GM23338 (cell line): ENCODE measurements around the gene TTLL6. TPM values are rescaled to one million over a fixed set of nuclear protein-coding genes. Genes with fewer than 3 reads are reported as not detected.

ENCODE experiments used
- ATAC-seq: fragments of 200-7000 bp; cut with Tn5 transposase; 3 replicates; pipeline ENCODE4 v1.9.1; 2020
- DNase-seq: peaks from one replicate; pipeline ENCODE4 v3.0.0-alpha.2; 2015; ENCODE audit warnings: low spot score
- H2AFZ ChIP-seq: fragments of 200-600 bp; sonication (generic); 2 replicates; pipeline ENCODE4 v1.8.0; 2016; ENCODE audit warnings: antibody characterized with exemption, mild to moderate bottlenecking, moderate library complexity
- H3F3A ChIP-seq: fragments of 200-600 bp; sonication (generic); replicated peaks from 2 replicates; pipeline ENCODE4 v1.8.0; 2017; ENCODE audit warnings: antibody characterized with exemption, mixed run types, low read depth
- H3K27ac ChIP-seq: fragments of 200-600 bp; sonication (generic); 2 replicates; pipeline ENCODE4 v1.6.1; 2016; ENCODE audit warnings: low read depth
- H3K27me3 ChIP-seq: fragments of 200-600 bp; sonication (generic); 2 replicates; pipeline ENCODE4 v1.8.0; 2016; ENCODE audit warnings: mild to moderate bottlenecking, mixed run types, moderate library complexity; ENCODE audit not compliant: insufficient read depth
- H3K36me3 ChIP-seq: fragments of 200-600 bp; sonication (generic); 2 replicates; pipeline ENCODE4 v1.8.0; 2016; ENCODE audit warnings: mild to moderate bottlenecking; ENCODE audit not compliant: insufficient read depth
- H3K4me1 ChIP-seq: fragments of 200-600 bp; sonication (generic); 2 replicates; pipeline ENCODE4 v1.8.0; 2016; ENCODE audit warnings: mild to moderate bottlenecking, moderate library complexity; ENCODE audit not compliant: insufficient read depth
- H3K4me2 ChIP-seq: fragments of 200-600 bp; sonication (generic); 2 replicates; pipeline ENCODE4 v1.7.1; 2017; ENCODE audit warnings: mixed run types
- H3K4me3 ChIP-seq: fragments of 200-600 bp; sonication (generic); 2 replicates; pipeline ENCODE4 v1.6.1; 2016; ENCODE audit warnings: mixed run types
- H3K79me2 ChIP-seq: fragments of 200-600 bp; sonication (generic); replicated peaks from 2 replicates; pipeline ENCODE4 v1.8.0; 2017; ENCODE audit warnings: mild to moderate bottlenecking; ENCODE audit not compliant: insufficient read depth
- H3K9me2 ChIP-seq: fragments of 200-600 bp; sonication (generic); 2 replicates; pipeline ENCODE4 v1.8.0; 2017; ENCODE audit not compliant: insufficient read depth
- H4K20me1 ChIP-seq: fragments of 200-600 bp; sonication (generic); replicated peaks from 2 replicates; pipeline ENCODE4 v1.8.0; 2017; ENCODE audit warnings: mild to moderate bottlenecking; ENCODE audit not compliant: insufficient read depth
- H3K27ac Mint-ChIP-seq: 2 replicates; pipeline ENCODE4 v1.8.0; 2020; ENCODE audit warnings: inconsistent platforms, mild to moderate bottlenecking, moderate library complexity, mixed read lengths
- H3K27me3 Mint-ChIP-seq: 3 replicates; pipeline ENCODE4 v1.8.0; 2022; ENCODE audit warnings: low read depth, mild to moderate bottlenecking, moderate library complexity, mixed read lengths, inconsistent platforms; ENCODE audit not compliant: insufficient read depth, poor library complexity
- H3K36me3 Mint-ChIP-seq: 3 replicates; pipeline ENCODE4 v1.8.0; 2021; ENCODE audit warnings: low read depth, mild to moderate bottlenecking, inconsistent platforms, moderate library complexity, mixed read lengths
- H3K4me1 Mint-ChIP-seq: 3 replicates; pipeline ENCODE4 v1.8.0; 2020; ENCODE audit warnings: mild to moderate bottlenecking, inconsistent platforms, mixed read lengths
- H3K4me3 Mint-ChIP-seq: 3 replicates; pipeline ENCODE4 v1.8.0; 2021; ENCODE audit warnings: moderate library complexity, mild to moderate bottlenecking, inconsistent platforms, mixed read lengths
- H3K9me3 Mint-ChIP-seq: 3 replicates; pipeline ENCODE4 v1.8.0; 2020; ENCODE audit warnings: moderate library complexity, mild to moderate bottlenecking, inconsistent platforms, mixed read lengths
- CREB1 ChIP-seq: fragments of 250-450 bp; sonication (Bioruptor Pico); IDR thresholded peaks from 2 replicates; pipeline ENCODE4 v1.5.0; 2020; ENCODE audit warnings: low read depth, mild to moderate bottlenecking, moderate library complexity
- EZH2 ChIP-seq: fragments of 200-600 bp; sonication (generic); IDR thresholded peaks from one replicate; pipeline ENCODE4 v1.8.0; 2017; ENCODE audit warnings: antibody characterized with exemption, mild to moderate bottlenecking, low read depth; ENCODE audit not compliant: unreplicated experiment
- EZH2phosphoT487 ChIP-seq: fragments of 200-600 bp; sonication (generic); IDR thresholded peaks from one replicate; pipeline ENCODE4 v1.8.1; 2018; ENCODE audit warnings: antibody characterized with exemption; ENCODE audit not compliant: unreplicated experiment
- JUNB ChIP-seq: IDR thresholded peaks from one replicate; pipeline ENCODE4 v1.6.1; 2016; ENCODE audit warnings: antibody characterized with exemption; ENCODE audit not compliant: unreplicated experiment
- NANOG ChIP-seq: IDR thresholded peaks from 2 replicates; pipeline ENCODE4 v1.6.1; 2016; ENCODE audit warnings: antibody characterized with exemption, borderline replicate concordance
- POLR2AphosphoS5 ChIP-seq: IDR thresholded peaks from 2 replicates; pipeline ENCODE4 v1.6.1; 2016; ENCODE audit warnings: antibody characterized with exemption, low read depth
- STAT1 ChIP-seq: IDR thresholded peaks from one replicate; pipeline ENCODE4 v1.6.1; 2016; ENCODE audit warnings: antibody characterized with exemption; ENCODE audit not compliant: unreplicated experiment
- ZNF114 ChIP-seq: fragments of 250-450 bp; sonication (Bioruptor Pico); IDR thresholded peaks from 2 replicates; pipeline ENCODE4 v1.5.0; 2020; ENCODE audit warnings: mild to moderate bottlenecking, moderate library complexity
- ZNF331 ChIP-seq: fragments of 250-450 bp; sonication (Bioruptor Pico); IDR thresholded peaks from 2 replicates; pipeline ENCODE4 v1.5.0; 2020; ENCODE audit warnings: low read depth, mild to moderate bottlenecking, moderate library complexity
- polyA plus RNA-seq: library from polyadenylated mRNA; unstranded; fragments of >200 nt; fragmentation: Nextera tagmentation; extraction: Ambion mirVana; gene quantifications from 2 replicates; pipeline ENCODE4 v1.2.1, GENCODE V29; 2016
- total RNA-seq: library from RNA; depleted of rRNA; stranded (reverse); fragments of >200 nt; shearing (Covaris generic); gene quantifications from 2 replicates; pipeline ENCODE4 v1.2.3, GENCODE V29; 2014
- TF ChIP-seq, protein P1 (sequence below): fragments of 250-450 bp; sonication (Bioruptor Pico); IDR thresholded peaks from 2 replicates; pipeline ENCODE4 v1.5.0; 2020; ENCODE audit warnings: mild to moderate bottlenecking, moderate library complexity
- TF ChIP-seq, protein P2 (sequence below): IDR thresholded peaks from 2 replicates; pipeline ENCODE4 v1.6.1; 2016; ENCODE audit warnings: antibody characterized with exemption
- TF ChIP-seq, protein P3 (sequence below): IDR thresholded peaks from one replicate; pipeline ENCODE4 v1.6.1; 2018; ENCODE audit warnings: antibody characterized with exemption; ENCODE audit not compliant: unreplicated experiment

TTLL6 gene
- total and polyA plus RNA-seq, 2 experiments from 2014 or later: 1.9 to 4.7 TPM

DNA sequence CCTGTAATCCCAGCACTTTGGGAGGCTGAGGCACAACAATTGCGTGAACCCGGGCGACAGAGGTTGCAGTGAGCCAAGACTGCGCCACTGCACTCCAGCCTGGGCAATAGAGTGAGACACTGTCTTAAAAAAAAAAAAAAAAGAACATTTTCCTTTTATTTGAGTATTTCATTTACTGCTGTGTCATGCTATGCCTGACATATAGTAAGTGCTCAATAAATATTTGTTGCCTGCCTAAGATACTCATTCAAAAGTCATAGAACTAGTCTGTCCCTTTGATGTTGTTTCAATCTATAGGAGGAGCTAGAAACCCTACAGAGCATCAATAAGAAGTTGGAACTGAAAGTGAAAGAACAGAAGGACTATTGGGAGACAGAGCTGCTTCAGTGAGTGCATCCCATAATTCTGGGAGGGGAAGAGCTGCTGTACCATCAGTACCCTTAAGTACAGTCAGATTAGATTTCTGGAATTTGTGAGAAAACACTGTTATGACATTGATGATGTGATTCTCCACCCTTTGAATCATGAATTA lies 33.8 kb upstream of the TTLL6 start (continued):
- TF ChIP-seq CREB1: no peak

DNA sequence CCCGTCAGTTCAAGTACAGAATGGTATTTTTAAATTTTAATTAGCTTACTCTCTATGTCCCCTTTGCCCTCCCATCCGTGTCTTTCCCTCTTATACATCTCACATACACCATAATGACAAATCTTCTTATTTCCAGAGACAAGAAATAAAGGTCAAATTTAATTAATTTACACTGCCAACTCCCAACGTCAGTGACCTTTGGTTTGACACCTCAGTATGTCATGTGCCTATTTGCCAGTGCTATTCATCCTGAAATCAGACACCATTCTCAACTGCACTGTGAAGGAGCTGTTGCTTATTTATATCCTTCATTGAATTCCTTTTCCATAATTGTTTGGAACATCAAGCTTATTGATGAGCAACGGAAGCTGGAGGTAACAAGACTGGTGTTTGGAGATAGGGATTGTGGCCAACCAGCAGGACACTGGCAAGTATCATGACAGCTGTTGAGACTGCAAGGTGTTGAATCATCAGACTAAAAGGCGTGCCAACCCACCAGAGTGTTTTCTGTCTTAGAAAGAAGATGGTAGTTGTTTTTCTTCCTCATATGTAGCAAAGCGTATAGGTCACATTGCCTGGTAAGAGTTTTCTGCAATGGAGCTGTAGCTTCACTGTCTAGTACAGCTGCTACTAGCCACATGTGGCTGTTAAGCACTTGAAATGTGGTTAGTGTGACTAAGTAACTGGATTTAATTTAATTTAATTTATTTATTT lies 26.3 kb upstream of the TTLL6 start:
- Histone ChIP-seq H3K4me2 (no peak overlapping the region), H3K4me3 (no peak overlapping the region), H3K9me2 (no peaks in the 10 kb centered on the region), H3K27me3 (no peaks in the 10 kb centered on the region), H3K4me1 (no peaks in the 10 kb centered on the region; the same call in 1 of the 2 replicates), H2AFZ (no peak overlapping the region), H3K36me3 (no peaks in the 10 kb centered on the region), H4K20me1 (no peaks in the 10 kb centered on the region; the same call in 1 of the 2 replicates), H3K27ac (no peak overlapping the region), H3K79me2 (no peaks in the 10 kb centered on the region), H3F3A (no peaks in the 10 kb centered on the region)
- Mint-ChIP-seq H3K4me3 (no peak overlapping the region), H3K36me3 (peaks cover 7% of the 10 kb centered on the region; the same call in 2 of the 3 replicates), H3K27ac (no peak overlapping the region), H3K27me3 (no peaks in the 10 kb centered on the region), H3K4me1 (no peaks in the 10 kb centered on the region), H3K9me3 (no peaks in the 10 kb centered on the region)
- ATAC-seq (no peak), DNase-seq (no peak)
- TF ChIP-seq CREB1 (no peak), JUNB (no peak), ZNF114 (CRISPR knock-in tag) (no peak), ZNF331 (CRISPR knock-in tag) (no peak), EZH2 (no peak), EZH2phosphoT487 (no peak), NANOG (no peak), STAT1 (no peak), POLR2AphosphoS5 (no peak)
- TF ChIP-seq, protein P1, sequence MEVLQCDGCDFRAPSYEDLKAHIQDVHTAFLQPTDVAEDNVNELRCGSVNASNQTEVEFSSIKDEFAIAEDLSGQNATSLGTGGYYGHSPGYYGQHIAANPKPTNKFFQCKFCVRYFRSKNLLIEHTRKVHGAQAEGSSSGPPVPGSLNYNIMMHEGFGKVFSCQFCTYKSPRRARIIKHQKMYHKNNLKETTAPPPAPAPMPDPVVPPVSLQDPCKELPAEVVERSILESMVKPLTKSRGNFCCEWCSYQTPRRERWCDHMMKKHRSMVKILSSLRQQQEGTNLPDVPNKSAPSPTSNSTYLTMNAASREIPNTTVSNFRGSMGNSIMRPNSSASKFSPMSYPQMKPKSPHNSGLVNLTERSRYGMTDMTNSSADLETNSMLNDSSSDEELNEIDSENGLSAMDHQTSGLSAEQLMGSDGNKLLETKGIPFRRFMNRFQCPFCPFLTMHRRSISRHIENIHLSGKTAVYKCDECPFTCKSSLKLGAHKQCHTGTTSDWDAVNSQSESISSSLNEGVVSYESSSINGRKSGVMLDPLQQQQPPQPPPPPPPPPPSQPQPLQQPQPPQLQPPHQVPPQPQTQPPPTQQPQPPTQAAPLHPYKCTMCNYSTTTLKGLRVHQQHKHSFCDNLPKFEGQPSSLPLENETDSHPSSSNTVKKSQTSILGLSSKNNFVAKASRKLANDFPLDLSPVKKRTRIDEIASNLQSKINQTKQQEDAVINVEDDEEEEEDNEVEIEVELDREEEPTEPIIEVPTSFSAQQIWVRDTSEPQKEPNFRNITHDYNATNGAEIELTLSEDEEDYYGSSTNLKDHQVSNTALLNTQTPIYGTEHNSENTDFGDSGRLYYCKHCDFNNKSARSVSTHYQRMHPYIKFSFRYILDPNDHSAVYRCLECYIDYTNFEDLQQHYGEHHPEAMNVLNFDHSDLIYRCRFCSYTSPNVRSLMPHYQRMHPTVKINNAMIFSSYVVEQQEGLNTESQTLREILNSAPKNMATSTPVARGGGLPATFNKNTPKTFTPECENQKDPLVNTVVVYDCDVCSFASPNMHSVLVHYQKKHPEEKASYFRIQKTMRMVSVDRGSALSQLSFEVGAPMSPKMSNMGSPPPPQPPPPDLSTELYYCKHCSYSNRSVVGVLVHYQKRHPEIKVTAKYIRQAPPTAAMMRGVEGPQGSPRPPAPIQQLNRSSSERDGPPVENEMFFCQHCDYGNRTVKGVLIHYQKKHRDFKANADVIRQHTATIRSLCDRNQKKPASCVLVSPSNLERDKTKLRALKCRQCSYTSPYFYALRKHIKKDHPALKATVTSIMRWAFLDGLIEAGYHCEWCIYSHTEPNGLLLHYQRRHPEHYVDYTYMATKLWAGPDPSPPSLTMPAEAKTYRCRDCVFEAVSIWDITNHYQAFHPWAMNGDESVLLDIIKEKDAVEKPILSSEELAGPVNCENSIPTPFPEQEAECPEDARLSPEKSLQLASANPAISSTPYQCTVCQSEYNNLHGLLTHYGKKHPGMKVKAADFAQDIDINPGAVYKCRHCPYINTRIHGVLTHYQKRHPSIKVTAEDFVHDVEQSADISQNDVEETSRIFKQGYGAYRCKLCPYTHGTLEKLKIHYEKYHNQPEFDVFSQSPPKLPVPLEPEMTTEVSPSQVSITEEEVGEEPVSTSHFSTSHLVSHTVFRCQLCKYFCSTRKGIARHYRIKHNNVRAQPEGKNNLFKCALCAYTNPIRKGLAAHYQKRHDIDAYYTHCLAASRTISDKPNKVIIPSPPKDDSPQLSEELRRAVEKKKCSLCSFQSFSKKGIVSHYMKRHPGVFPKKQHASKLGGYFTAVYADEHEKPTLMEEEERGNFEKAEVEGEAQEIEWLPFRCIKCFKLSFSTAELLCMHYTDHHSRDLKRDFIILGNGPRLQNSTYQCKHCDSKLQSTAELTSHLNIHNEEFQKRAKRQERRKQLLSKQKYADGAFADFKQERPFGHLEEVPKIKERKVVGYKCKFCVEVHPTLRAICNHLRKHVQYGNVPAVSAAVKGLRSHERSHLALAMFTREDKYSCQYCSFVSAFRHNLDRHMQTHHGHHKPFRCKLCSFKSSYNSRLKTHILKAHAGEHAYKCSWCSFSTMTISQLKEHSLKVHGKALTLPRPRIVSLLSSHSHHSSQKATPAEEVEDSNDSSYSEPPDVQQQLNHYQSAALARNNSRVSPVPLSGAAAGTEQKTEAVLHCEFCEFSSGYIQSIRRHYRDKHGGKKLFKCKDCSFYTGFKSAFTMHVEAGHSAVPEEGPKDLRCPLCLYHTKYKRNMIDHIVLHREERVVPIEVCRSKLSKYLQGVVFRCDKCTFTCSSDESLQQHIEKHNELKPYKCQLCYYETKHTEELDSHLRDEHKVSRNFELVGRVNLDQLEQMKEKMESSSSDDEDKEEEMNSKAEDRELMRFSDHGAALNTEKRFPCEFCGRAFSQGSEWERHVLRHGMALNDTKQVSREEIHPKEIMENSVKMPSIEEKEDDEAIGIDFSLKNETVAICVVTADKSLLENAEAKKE (CRISPR knock-in tag): no peak
- TF ChIP-seq, protein P2, sequence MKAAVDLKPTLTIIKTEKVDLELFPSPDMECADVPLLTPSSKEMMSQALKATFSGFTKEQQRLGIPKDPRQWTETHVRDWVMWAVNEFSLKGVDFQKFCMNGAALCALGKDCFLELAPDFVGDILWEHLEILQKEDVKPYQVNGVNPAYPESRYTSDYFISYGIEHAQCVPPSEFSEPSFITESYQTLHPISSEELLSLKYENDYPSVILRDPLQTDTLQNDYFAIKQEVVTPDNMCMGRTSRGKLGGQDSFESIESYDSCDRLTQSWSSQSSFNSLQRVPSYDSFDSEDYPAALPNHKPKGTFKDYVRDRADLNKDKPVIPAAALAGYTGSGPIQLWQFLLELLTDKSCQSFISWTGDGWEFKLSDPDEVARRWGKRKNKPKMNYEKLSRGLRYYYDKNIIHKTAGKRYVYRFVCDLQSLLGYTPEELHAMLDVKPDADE: no peak
- TF ChIP-seq, protein P3, sequence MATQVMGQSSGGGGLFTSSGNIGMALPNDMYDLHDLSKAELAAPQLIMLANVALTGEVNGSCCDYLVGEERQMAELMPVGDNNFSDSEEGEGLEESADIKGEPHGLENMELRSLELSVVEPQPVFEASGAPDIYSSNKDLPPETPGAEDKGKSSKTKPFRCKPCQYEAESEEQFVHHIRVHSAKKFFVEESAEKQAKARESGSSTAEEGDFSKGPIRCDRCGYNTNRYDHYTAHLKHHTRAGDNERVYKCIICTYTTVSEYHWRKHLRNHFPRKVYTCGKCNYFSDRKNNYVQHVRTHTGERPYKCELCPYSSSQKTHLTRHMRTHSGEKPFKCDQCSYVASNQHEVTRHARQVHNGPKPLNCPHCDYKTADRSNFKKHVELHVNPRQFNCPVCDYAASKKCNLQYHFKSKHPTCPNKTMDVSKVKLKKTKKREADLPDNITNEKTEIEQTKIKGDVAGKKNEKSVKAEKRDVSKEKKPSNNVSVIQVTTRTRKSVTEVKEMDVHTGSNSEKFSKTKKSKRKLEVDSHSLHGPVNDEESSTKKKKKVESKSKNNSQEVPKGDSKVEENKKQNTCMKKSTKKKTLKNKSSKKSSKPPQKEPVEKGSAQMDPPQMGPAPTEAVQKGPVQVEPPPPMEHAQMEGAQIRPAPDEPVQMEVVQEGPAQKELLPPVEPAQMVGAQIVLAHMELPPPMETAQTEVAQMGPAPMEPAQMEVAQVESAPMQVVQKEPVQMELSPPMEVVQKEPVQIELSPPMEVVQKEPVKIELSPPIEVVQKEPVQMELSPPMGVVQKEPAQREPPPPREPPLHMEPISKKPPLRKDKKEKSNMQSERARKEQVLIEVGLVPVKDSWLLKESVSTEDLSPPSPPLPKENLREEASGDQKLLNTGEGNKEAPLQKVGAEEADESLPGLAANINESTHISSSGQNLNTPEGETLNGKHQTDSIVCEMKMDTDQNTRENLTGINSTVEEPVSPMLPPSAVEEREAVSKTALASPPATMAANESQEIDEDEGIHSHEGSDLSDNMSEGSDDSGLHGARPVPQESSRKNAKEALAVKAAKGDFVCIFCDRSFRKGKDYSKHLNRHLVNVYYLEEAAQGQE: no peak
